ENCODE results near the gene CAMTA1.
"Not testable (repeated sequence)": the region's sequence is repeated elsewhere in the genome, so short reads cannot be mapped to it uniquely, and the experiment has no call there.

The CAMTA1 gene

GRCh38 chr1:7403265-7404045 lies 618.2 kb downstream of the CAMTA1 start:
- H3K27ac ChIP-seq, result no peak overlapping the region
- no peak for DNase-seq (ENCODE audit: low read depth, low spot score)

- H3K27ac ChIP-seq, result no peak overlapping the region
- no peak for DNase-seq (ENCODE audit: low read depth, low spot score)
Measured at GRCh38 chr1:7404046-7404742, 618.9 kb downstream of the CAMTA1 start.

DNA sequence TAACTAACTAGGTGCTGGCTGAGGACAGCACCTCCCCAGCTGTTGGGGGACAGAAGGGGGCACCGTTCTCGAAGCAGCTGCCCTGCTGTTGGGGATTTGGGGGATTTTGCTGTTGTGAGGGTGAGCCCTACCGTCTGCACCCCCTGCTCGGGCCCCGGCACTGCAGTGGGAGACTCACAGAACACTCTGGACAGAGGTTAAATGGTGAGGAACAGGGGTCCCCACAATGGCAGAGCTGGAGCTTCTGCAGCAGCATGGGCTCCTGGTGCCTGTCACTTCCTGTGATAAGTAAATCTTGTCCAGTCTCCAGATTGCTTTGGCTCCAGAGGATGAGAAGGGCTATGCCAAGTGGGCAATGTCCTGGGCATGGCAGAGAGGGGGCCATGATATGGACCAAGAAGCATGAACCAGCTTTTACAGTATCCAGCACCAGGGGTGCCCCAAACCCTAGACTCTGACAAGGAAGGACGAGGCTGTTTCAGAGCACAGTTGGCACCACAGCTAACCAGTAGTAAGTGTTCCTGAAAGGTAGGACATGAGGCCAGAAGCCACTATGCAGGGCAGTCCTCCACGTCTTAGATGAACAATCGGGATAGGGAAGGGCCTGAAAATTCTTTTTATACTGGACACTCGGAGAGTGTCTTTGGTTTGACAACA lies 620.7 kb downstream of the CAMTA1 start:
- H3K27ac ChIP-seq, result no peak overlapping the region
- no peak for DNase-seq (ENCODE audit: low read depth, low spot score)

DNA sequence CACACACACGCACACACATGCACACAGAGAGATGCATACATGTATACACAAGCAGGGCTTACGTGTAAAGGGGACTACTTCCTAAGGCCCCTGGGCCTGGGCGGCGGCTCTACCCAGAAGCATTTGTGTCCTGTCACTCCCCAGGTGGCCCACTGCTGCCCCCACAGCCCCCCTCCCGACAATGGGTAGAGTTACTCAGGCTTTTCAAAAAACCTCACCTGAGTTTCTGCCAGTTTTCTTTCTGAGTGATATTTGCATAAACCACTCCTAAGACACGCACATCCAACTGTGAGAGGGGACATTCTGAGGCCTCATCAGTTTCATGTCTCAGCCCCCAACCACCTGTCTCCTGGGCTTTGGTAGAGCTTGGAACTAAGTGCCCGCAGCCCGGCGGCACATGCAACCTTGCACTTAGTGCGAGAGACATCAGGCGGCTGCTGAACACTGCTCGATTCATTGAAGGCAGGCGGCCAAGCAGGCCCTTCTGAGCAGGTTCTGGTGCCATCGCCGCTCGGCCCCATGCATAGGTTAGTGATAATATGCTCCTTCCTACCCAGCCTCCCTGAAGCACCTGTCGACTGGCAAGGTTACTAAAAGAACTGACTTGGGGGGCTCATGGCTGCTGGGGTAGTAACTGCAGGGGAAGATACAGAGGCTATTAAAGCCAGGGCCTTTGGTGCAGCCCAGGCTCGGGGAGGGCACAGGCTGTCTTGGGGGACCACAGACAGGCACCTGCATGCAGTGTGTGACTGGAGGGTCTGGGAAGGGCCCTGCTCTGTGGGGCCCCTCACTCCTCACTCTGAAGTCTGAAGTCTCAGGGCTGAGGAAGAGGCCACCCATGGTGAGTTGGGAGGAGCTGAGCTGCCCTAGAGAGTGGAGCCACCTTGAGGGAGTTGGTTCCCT lies 621.6 kb downstream of the CAMTA1 start:
- no peak overlapping the region for H3K27ac ChIP-seq
- DNase-seq (ENCODE audit: low read depth, low spot score), result no peak

DNA sequence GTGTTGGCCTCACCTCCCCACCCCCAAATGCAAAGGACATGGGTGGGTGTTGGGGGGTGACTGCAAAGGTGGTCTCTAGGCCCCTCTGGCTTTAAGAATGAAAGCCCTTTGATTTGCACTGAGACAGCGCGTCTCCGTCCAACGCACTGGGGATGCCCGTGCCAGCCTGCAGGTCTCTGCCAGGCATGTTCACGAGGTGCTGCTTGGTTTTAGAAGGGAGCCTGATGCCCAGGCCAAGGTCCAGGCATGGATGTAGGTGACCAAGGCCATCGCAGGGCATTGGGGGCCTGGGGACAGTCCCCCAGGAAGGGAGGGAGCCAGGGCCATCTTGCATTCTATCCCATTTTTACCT lies 622.3 kb downstream of the CAMTA1 start:
- no peak overlapping the region for H3K27ac ChIP-seq
- DNase-seq (ENCODE audit: low read depth, low spot score), result no peak

GRCh38 chr1:7407980-7408770 lies 622.9 kb downstream of the CAMTA1 start:
- H3K27ac ChIP-seq, result no peak overlapping the region
- DNase-seq (ENCODE audit: low read depth, low spot score), result no peak

GRCh38 chr1:7408771-7409150 lies 623.5 kb downstream of the CAMTA1 start:
- no peak for DNase-seq (ENCODE audit: low read depth, low spot score)
- no peak overlapping the region for H3K27ac ChIP-seq

DNA sequence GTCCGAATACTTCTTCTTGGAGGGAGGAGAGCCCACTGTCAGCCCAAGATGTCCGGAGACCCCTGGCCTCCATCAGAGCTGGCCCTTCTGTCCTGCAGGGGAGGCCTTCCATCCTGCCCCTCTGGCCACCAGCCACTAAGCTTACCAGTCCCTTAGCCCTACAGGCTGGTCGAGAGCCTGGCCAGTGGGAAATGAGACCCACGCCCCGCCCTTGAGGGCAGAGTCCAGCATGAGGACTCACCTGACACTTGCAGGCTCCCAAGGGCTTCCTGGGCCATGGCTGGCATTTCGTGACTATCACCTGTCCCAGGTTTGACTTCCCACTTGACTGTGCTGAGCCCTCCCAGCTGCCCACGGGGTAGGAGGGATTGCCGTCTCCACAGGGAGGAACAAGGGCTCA lies 624.0 kb downstream of the CAMTA1 start:
- H3K27ac ChIP-seq, result no peak overlapping the region
- DNase-seq (ENCODE audit: low read depth, low spot score), result no peak

- no peak overlapping the region for H3K27ac ChIP-seq
- DNase-seq (ENCODE audit: low read depth, low spot score), result no peak
Measured at GRCh38 chr1:7410156-7410555, 624.9 kb downstream of the CAMTA1 start.

DNA sequence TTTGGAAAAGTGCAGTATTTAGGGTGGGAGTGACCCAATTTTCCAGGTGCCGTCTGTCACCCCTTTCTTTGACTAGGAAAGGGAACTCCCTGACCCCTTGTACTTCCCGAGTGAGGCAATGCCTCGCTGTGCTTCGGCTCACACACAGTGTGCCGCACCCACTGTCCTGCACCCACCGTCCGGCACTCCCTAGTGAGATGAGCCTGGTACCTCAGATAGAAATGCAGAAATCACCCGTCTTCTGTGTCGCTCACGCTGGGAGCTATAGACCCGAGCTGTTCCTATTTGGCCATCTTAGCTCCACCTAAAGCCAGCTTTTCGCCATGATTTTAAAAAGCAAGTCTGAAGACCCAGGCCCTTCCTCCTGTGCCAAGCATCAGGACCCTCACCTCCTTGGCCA lies 632.4 kb downstream of the CAMTA1 start:
- not testable (repeated sequence) for H3K27ac ChIP-seq; DNase-seq (ENCODE audit: low read depth, low spot score)

- H3K27ac ChIP-seq, result no peak overlapping the region
- no peak for DNase-seq (ENCODE audit: low read depth, low spot score)
Measured at GRCh38 chr1:7418442-7419080, 633.3 kb downstream of the CAMTA1 start.

DNA sequence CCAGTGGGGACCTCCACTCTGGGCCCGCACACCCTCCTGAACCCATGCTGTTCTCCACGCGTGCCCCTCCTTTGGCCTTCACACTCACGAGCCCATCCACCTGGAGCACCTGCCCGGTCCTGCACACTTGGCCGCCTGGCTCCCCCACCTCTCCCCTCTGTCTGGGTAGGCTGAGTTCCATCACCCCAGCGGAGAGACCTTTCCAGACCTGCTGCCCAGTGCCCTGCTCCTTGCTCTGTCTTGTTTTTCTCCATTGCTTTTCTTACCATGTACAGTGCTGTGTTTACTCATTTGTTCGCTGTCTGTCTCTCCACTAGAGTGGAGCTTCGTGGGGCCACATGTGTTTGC lies 634.8 kb downstream of the CAMTA1 start:
- no peak overlapping the region for H3K27ac ChIP-seq
- DNase-seq (ENCODE audit: low read depth, low spot score), result no peak

DNA sequence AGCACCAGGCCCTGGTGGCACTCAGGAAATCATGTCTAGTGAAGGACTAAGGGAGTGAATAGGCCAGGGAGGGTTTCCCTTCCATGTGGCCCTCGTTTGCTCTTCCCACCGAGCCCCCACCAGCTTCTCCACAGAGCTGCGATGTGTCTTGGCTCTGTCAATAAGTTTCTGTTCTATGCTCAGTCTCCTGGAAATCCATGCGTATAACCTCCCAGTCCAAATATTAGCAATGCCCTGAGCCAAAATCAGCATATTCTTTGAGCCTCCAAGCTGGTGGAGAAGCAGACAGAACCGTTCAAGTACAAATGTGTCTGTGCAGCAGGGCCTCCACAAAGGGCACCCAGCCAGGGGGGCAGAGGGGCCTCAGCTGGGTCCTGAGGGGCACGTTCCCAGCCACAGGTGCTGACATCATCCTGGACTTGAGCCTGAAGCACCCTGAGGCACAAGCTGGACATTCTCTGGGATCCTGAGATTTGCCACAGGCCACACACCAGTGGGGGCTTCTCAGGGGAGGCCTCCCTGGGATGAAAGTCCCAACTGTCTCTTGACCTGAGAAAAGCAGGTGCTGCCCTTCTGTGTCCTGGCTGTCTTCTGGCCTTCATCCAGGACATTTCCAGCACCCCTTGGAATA lies 635.3 kb downstream of the CAMTA1 start:
- H3K27ac ChIP-seq, result no peak overlapping the region
- DNase-seq (ENCODE audit: low read depth, low spot score), result no peak

- no peak overlapping the region for H3K27ac ChIP-seq
- DNase-seq (ENCODE audit: low read depth, low spot score), result no peak
Measured at GRCh38 chr1:7421471-7422075, 636.3 kb downstream of the CAMTA1 start.

- no peak for DNase-seq (ENCODE audit: low read depth, low spot score)
- H3K27ac ChIP-seq, result no peak overlapping the region
Measured at GRCh38 chr1:7422081-7422480, 636.8 kb downstream of the CAMTA1 start.

DNA sequence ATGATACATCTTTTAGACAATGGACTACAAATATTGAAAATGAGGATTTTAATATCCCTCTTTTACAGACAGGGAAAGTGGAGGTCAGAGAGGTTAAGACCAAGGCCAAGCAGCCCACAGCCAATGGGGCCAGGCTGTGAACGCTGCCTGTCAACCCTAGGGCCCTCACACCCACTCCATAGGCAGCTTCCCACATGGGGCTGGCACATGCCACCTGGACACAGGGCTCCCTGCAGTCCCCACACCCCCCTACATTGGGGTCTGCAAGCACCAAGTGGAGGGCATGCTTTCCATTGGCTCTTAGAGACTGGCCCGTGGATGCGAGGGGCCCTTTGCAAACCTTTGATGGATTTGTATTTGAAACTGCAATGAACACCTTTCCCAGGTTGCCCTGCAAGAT lies 637.3 kb downstream of the CAMTA1 start:
- no peak overlapping the region for H3K27ac ChIP-seq

DNA sequence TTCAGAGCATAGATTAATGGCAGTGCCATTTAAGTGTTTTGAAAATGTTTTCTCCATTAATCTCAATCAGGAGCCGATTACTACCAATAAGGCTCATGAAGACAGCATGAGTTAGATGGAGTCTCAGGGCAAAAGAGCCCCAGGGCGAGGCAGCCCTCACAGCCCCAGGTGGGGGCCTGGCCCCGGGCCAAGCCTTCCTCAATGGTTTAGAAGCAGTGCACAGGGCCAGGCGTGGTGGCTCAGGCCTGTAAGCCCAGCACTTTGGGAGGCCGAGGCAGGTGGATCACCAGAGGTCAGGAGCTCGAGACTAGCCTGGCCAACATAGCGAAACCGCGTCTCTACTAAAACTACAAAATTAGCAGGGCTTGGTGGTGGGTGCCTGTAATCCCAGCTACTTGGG lies 637.7 kb downstream of the CAMTA1 start:
- DNase-seq (ENCODE audit: low read depth, low spot score), result no peak
- H3K27ac ChIP-seq, result no peak overlapping the region

More for the DNA sequence above, 637.3 kb downstream of the CAMTA1 start:
- no peak for DNase-seq (ENCODE audit: low read depth, low spot score)

- no peak for DNase-seq (ENCODE audit: low read depth, low spot score)
- no peak overlapping the region for H3K27ac ChIP-seq
Measured at GRCh38 chr1:7424352-7424890, 639.2 kb downstream of the CAMTA1 start.
